Erythroblast (primary cell): ENCODE measurements around the gene PPP2R2C.

Source experiments
- DNase-seq, 2 experiments: peaks; one replicate each; lab custom pipeline; 2025; lab: John Stamatoyannopoulos, UW
- GATA1 ChIP-seq: IDR thresholded peaks from 2 replicates; pipeline ENCODE4 v1.6.1; 2011; ENCODE audit warnings: low read depth, mild to moderate bottlenecking, control low read depth, low read length, moderate library complexity
- POLR2A ChIP-seq: IDR thresholded peaks from 2 replicates; pipeline ENCODE4 v1.6.1; 2011; ENCODE audit warnings: mild to moderate bottlenecking, low read length

PPP2R2C gene

GRCh38 chr4:6415031-6415705 is 57.2 kb downstream of the PPP2R2C start:
- TF ChIP-seq POLR2A (no peak), GATA1 (no peak)
- no peak for DNase-seq

- no peak for TF ChIP-seq POLR2A
- no peak for TF ChIP-seq GATA1
- DNase-seq, result no peak
These were observed 57.8 kb downstream of the PPP2R2C start for GRCh38 chr4:6414578-6414977.

- no peak for DNase-seq
- no peak for TF ChIP-seq POLR2A
- TF ChIP-seq GATA1, result no peak
These were observed 61.8 kb downstream of the PPP2R2C start for GRCh38 chr4:6410664-6411063.

GRCh38 chr4:6410068-6410467 is 62.3 kb downstream of the PPP2R2C start:
- no peak for DNase-seq
- no peak for TF ChIP-seq GATA1
- no peak for TF ChIP-seq POLR2A

GRCh38 chr4:6409381-6409780 is 63.0 kb downstream of the PPP2R2C start:
- DNase-seq, result no peak
- no peak for TF ChIP-seq POLR2A
- TF ChIP-seq GATA1, result no peak

GRCh38 chr4:6408263-6408662 is 64.2 kb downstream of the PPP2R2C start:
- TF ChIP-seq POLR2A (no peak), GATA1 (no peak)
- DNase-seq, result peak in 1 of 2 experiments; percentile 4

GRCh38 chr4:6405397-6405706 is 67.1 kb downstream of the PPP2R2C start:
- no peak for DNase-seq
- no peak for TF ChIP-seq GATA1
- no peak for TF ChIP-seq POLR2A

GRCh38 chr4:6404611-6405396 is 67.6 kb downstream of the PPP2R2C start:
- TF ChIP-seq GATA1, result no peak
- TF ChIP-seq POLR2A, result no peak
- no peak for DNase-seq

GRCh38 chr4:6403400-6403685 is 69.1 kb downstream of the PPP2R2C start:
- no peak for TF ChIP-seq POLR2A
- no peak for TF ChIP-seq GATA1
- DNase-seq, result no peak

GRCh38 chr4:6402566-6403399 is 69.6 kb downstream of the PPP2R2C start:
- no peak for DNase-seq
- TF ChIP-seq POLR2A (no peak), GATA1 (no peak)

- no peak for DNase-seq
- TF ChIP-seq GATA1 (no peak), POLR2A (no peak)
These were observed 70.6 kb downstream of the PPP2R2C start for GRCh38 chr4:6401797-6402196.

- TF ChIP-seq POLR2A (no peak), GATA1 (no peak)
- no peak for DNase-seq
These were observed 75.6 kb downstream of the PPP2R2C start for GRCh38 chr4:6396696-6397236.

- DNase-seq, result no peak
- no peak for TF ChIP-seq POLR2A
These were observed 76.8 kb downstream of the PPP2R2C start for GRCh38 chr4:6395466-6396228.

GRCh38 chr4:6394671-6395081 is 77.7 kb downstream of the PPP2R2C start:
- TF ChIP-seq GATA1, result no peak
- TF ChIP-seq POLR2A, result no peak
- DNase-seq, result no peak
